GM12872 (cell line): ENCODE results near the gene PACSIN1.

Experiments used
- TF ChIP-seq, protein P1 (sequence below): IDR thresholded peaks from 3 replicates; pipeline ENCODE4 v1.5.1; 2011; ENCODE audit warnings: low read depth, mild to moderate bottlenecking, low read length, moderate library complexity; ENCODE audit not compliant: insufficient read depth

The PACSIN1 gene

DNA sequence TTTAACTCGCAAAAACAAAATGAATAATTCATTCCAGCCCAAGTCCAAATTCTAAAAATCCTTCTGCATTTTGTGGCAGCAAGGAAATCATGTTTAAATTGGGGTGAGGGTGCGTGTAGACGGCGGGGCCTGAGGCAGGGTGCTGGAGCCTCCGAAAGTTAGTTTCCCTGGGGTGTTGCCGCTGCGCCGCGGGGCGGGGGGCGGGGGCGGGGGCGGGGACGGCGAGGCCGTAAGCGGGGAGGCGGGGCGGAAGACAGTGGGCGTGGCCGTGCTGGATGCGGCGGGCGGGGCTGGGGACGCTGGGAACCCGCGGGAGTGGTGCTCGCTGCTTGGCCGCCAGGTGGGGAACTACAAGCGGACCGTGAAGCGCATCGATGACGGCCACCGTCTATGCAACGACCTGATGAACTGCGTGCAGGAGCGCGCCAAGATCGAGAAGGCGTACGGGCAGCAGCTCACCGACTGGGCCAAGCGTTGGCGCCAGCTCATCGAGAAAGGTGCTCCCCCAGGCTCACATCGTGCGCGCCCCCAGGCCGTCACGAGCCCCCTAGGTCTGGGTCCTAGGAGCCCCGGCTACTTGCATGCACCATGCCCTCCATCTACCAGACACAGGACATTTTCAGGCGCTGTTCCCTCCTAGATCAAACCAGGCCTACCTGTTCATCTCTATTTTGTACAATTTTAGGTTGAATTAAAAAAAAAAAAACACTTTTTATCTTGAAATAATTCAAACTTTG lies 61.3 kb downstream of the PACSIN1 start:
- TF ChIP-seq, protein P1, sequence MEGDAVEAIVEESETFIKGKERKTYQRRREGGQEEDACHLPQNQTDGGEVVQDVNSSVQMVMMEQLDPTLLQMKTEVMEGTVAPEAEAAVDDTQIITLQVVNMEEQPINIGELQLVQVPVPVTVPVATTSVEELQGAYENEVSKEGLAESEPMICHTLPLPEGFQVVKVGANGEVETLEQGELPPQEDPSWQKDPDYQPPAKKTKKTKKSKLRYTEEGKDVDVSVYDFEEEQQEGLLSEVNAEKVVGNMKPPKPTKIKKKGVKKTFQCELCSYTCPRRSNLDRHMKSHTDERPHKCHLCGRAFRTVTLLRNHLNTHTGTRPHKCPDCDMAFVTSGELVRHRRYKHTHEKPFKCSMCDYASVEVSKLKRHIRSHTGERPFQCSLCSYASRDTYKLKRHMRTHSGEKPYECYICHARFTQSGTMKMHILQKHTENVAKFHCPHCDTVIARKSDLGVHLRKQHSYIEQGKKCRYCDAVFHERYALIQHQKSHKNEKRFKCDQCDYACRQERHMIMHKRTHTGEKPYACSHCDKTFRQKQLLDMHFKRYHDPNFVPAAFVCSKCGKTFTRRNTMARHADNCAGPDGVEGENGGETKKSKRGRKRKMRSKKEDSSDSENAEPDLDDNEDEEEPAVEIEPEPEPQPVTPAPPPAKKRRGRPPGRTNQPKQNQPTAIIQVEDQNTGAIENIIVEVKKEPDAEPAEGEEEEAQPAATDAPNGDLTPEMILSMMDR, result peak; percentile 74

DNA sequence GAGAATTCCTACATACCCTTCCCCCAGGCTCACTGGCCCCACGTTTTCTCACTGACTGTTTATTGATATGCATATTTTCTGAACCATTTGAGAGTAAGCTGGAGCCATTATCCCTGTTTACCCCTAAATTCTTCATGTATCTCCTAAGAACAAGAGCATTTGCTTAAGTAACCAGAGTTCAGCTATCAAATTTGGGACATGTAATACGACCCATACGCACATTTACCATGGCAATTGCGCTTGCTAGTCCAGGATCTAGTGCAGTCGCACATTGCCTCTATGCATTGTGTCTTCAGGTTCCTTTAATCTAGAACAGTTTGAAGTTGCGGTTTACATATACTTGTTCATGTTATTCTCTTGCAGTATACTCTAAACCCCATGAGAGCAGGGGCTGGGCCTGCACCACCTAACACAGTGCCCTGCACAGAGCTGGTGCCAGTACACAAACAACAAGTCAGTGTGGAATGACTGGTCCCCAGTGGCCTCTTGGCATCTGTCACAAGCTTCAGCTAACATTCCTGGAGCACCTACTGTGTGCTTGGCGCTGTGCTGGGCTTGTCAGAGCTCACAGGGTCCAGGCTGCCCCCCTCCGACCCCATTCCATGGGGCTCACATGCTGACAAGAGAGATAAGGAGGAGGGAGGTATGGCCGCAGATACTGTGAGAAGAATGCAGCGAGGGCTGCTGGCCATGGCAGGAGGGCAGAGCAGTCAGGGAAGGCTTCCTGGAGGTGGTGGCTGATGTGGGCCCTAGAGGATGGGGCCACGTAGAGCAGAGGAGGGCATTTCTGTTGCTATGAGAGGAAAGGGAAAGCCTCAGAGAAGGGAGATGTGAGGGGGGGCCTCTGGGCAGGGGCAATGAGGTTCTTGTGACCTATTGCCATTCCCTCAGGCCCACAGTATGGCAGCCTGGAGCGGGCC lies 62.1 kb downstream of the PACSIN1 start:
- TF ChIP-seq, protein P1, result no peak

DNA sequence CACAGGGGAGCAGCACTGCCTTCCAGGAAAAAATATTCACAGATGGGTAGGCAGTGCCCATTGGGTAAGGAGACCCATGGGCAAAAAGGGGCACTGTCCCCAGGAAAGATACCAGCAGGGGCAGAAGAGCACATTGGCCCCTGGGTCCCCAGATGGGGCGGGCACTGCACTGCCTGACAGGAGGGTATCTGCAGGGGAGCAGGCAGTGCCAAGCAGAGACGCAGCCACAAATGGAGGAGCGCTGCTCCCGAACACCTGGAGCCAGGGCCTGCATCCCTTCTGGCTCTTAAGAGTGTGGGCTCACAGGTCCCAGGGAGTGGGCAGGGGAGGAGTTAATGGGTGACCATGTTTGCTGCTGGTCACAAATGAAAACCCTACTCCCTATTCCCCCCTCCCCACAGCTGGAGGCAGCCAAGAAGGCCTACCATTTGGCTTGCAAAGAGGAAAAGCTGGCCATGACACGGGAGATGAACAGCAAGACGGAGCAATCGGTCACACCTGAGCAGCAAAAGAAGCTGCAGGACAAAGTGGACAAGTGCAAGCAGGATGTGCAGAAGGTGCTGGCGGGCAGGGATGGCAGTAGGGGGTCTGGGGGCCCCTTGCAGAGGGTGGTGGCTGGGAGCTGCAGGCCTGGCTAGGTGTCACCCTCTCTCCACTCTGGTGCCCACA lies 63.3 kb downstream of the PACSIN1 start:
- TF ChIP-seq, protein P1, result no peak

DNA sequence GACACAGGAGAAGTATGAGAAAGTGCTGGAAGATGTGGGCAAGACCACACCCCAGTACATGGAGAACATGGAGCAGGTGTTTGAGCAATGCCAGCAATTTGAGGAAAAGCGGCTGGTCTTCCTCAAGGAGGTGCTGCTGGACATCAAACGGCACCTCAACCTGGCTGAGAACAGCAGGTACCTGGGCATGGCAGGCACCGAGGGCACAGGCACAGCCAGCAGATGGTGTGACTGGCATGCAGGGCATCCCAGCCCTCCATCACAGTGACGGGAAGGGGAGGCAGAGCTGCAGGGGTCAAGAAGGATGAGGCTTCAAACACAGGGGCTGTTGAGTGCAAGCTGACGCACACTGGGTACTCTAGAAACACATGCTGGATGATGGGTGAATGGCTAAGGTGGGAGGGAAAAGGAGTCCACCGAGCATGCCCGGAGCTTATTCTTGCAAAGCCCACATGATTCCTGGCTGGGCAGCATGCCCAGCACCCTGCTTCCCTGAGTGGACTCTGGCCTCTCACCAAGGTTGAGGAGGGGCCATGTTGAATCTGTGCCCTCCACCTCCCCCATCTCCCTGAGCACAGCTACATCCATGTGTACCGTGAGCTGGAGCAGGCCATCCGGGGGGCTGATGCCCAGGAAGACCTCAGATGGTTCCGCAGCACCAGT lies 63.9 kb downstream of the PACSIN1 start:
- TF ChIP-seq, protein P1, result no peak

DNA sequence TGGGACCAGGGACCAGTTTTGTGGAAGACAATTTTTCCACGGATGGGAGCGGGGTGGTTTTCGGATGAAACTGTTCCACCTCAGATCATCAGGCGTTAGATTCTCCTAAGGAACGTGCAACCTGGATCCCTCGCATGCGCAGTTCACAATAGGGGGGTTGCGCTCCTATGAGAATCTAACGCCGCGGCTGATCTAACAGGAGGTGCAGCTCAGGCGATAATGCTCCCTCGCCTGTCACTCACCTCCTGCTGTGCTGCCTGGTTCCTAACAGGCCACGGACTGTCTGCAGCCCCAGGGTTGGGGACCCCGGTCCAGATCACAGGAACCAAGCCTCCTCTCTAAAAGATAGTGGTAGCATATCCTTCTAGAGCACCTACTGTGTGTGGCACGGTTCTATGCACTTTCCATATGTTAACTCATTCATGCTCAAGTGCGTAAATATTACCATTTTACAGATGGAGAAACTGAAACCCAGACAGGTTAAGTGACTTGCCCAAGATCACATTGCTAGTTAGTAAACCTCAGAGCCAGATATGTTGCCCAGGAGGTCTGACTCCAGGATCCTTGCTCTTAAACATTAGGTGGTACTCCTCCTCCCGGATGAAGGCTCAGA lies 65.0 kb downstream of the PACSIN1 start:
- TF ChIP-seq, protein P1, result no peak

DNA sequence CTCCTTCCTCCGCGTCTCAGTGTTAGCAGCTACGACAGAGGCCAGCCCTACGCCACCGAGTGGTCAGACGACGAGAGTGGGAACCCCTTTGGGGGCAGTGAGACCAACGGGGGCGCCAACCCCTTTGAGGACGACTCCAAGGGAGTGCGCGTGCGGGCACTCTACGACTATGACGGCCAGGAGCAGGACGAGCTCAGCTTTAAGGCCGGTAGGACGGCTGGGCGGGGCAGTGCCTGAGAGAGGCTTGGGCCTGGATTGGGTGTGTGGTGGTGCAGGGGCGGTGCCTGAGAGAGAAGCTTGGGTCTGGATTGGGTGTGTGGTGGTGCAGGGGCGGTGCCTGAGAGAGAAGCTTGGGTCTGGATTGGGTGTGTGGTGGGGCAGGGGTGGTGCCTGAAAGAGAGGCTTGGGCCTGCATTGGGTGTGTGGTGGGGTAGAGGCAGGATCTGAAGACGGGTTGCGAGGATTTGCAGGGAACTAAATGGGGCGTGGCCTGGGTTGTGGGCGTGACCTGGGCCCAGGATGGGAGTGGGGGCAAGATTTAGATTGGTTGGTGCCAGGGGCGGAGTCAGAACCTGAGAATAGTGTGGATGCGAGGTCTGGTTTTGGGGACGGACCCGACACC lies 65.8 kb downstream of the PACSIN1 start:
- TF ChIP-seq, protein P1, result no peak
